Measurements from ENCODE around the gene L1CAM. TPM values are rescaled to one million over a fixed set of nuclear protein-coding genes. Genes with fewer than 3 reads are reported as not detected.

L1CAM gene
- total and polyA plus RNA-seq, 2 of the 8 experiments (the other 6 are each of a cell fraction or from before 2014, with no cell fraction given) = 11.0 to 43.0 TPM

DNA sequence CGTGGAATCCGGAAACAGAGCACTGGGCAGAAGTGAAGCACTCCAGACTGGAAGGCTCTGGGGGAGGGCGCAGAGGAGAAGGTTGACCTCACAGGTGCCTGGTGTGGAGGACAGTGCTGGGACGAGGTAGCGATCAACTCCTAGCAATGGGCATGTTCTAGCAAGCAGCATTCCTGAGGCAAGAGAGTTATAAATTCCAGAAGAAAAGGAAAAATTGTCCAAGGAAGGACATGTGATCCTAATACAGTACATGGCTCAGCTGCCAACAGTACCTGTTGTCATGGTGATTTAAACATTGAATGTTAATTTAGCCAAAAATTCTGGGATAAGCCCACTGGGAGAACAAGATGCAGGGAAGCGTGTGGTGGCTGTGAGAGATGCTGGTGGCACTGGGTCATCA is 31.9 kb upstream of the L1CAM start:
- H3K79me1 ChIP-seq (ENCODE audit: low read depth, low read length) = no peaks in the 10 kb centered on the region
- no peak overlapping the region for H2BK120ac ChIP-seq (replicated peaks; ENCODE audit: low read depth, low read length)
- no peak overlapping the region for H2AK5ac ChIP-seq (ENCODE audit: low read depth, low read length)
- peaks cover 0 to 2% of the 10 kb centered on the region in 2 experiments for H4K20me1 ChIP-seq (replicated peaks in 1 of 2; ENCODE audit: control insufficient read depth in 1 of 2, insufficient read depth in 2 of 2, low read length in 2 of 2)
- no peak overlapping the region for H3K9ac ChIP-seq (replicated peaks in 1 of 4; ENCODE audit: extremely low read depth in 1 of 4, low read depth in 3 of 4, low read length in 3 of 4)
- no peak overlapping the region for H2BK20ac ChIP-seq (ENCODE audit: low read length)
- TF ChIP-seq, protein P1, sequence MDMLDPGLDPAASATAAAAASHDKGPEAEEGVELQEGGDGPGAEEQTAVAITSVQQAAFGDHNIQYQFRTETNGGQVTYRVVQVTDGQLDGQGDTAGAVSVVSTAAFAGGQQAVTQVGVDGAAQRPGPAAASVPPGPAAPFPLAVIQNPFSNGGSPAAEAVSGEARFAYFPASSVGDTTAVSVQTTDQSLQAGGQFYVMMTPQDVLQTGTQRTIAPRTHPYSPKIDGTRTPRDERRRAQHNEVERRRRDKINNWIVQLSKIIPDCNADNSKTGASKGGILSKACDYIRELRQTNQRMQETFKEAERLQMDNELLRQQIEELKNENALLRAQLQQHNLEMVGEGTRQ (IDR thresholded peaks at IDR 0.05; ENCODE audit: low read length) = no peak
- TF ChIP-seq, protein P2, sequence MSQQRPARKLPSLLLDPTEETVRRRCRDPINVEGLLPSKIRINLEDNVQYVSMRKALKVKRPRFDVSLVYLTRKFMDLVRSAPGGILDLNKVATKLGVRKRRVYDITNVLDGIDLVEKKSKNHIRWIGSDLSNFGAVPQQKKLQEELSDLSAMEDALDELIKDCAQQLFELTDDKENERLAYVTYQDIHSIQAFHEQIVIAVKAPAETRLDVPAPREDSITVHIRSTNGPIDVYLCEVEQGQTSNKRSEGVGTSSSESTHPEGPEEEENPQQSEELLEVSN (IDR thresholded peaks at IDR 0.05) = no peak
- TF ChIP-seq TCF12 (IDR thresholded peaks at IDR 0.05; ENCODE audit: low read depth, low read length) = no peak
- no peak for TF ChIP-seq GTF2F1 (IDR thresholded peaks at IDR 0.05; ENCODE audit: borderline replicate concordance, low read depth, low read length)
- TF ChIP-seq SRF (IDR thresholded peaks at IDR 0.05; ENCODE audit: low read depth, low read length) = no peak
- no peak for TF ChIP-seq GABPA (IDR thresholded peaks at IDR 0.05; ENCODE audit: borderline replicate concordance, insufficient read depth, low read length)
- no peak for TF ChIP-seq SIRT6 (IDR thresholded peaks at IDR 0.05; ENCODE audit: low read length)
- TF ChIP-seq MAFK (IDR thresholded peaks at IDR 0.05; ENCODE audit: low read depth, low read length) = no peak
- no peak for TF ChIP-seq SIN3A (conservative IDR thresholded peaks at IDR 0.05 in 1 of 2, IDR thresholded peaks at IDR 0.05 in 1 of 2; ENCODE audit: low read depth in 1 of 2, low read length in 2 of 2)
- POLR2A ChIA-PET (ENCODE audit: partially characterized antibody) = interaction anchor here (1.0 to 14.9 kb wide), 3 partner anchors 10 to 24 kb away, joined by 3 to 231 read pairs (median 5); partner anchors contain the start of genes NAA10 and RENBP
- no peak overlapping the region for H3K4ac ChIP-seq (replicated peaks; ENCODE audit: insufficient read length, low read depth, low read length)
- no peaks in the 10 kb centered on the region for H3K23me2 ChIP-seq (ENCODE audit: low read depth, low read length)
- WGBS, 2 experiments (ENCODE audit: extremely low coverage in 1 of 2, insufficient coverage in 1 of 2, insufficient read length in 1 of 2, insufficient replicate concordance in 2 of 2, low coverage in 1 of 2, low lambda C conversion rate in 2 of 2, missing lambda C conversion rate in 1 of 2) = 96% methylated on average over 6 of the region's 6 CpGs; no CpG with 5 or more reads in 1 of the 2 experiments
- no peak overlapping the region for H4K8ac ChIP-seq (ENCODE audit: extremely low read depth, insufficient read depth, low read length)
- H2BK15ac ChIP-seq (ENCODE audit: low read length) = no peak overlapping the region
- H3K9me3 ChIP-seq (ENCODE audit: insufficient read depth in 2 of 2, low read depth in 1 of 2, low read length in 1 of 2) = no peaks in the 10 kb centered on the region
- no peak for DNase-seq (ENCODE audit: low read depth in 1 of 2, low spot score in 2 of 2)
- H2AFZ ChIP-seq (ENCODE audit: low read length) = no peak overlapping the region
- no peak overlapping the region for H2BK12ac ChIP-seq (ENCODE audit: low read depth, low read length)
- FAIRE-seq = no peak
- H3K14ac ChIP-seq (ENCODE audit: insufficient read length) = no peak overlapping the region
- 0 out of 8 replicates have a peak, but pooled peaks cover 0 to 2% (median 0%) of the 10 kb centered on the region in 4 experiments for H3K36me3 ChIP-seq (ENCODE audit: control insufficient read depth in 2 of 4, insufficient read depth in 4 of 4, low read length in 3 of 4)
- no peaks in the 10 kb centered on the region for H3K27me3 ChIP-seq (replicated peaks in 1 of 4; ENCODE audit: control insufficient read depth in 3 of 4, extremely low read depth in 1 of 4, insufficient read depth in 3 of 4, low read length in 3 of 4)
- H2BK5ac ChIP-seq (ENCODE audit: low read depth, low read length) = no peak overlapping the region
- no peak overlapping the region for H3K4me3 ChIP-seq (ENCODE audit: extremely low read depth in 1 of 4, insufficient read depth in 2 of 4, low read depth in 3 of 4, low read length in 4 of 4)
- H4K91ac ChIP-seq (replicated peaks; ENCODE audit: insufficient read length, low read length) = no peak overlapping the region
- H3K18ac ChIP-seq (ENCODE audit: extremely low read depth, low read length) = no peak overlapping the region
- H4K5ac ChIP-seq (ENCODE audit: insufficient read length, low read depth, low read length) = no peak overlapping the region
- H3K4me2 ChIP-seq (ENCODE audit: insufficient read depth in 1 of 2, low read depth in 2 of 2, low read length in 2 of 2) = no peak overlapping the region
- CTCF ChIA-PET (ENCODE audit: partially characterized antibody) = interaction anchor here (1.0 to 1.6 kb wide), 2 partner anchors 30 to 143 kb away, joined by 3 to 5 read pairs; no protein-coding TSS in a partner anchor
- no peak overlapping the region for H3K56ac ChIP-seq (replicated peaks; ENCODE audit: insufficient read length, low read depth, low read length)
- no peaks in the 10 kb centered on the region for H3K4me1 ChIP-seq (replicated peaks in 1 of 4; ENCODE audit: control insufficient read depth in 3 of 4, insufficient read depth in 4 of 4, low read length in 3 of 4)
- H3K23ac ChIP-seq (ENCODE audit: insufficient read length) = no peak overlapping the region
- no peak overlapping the region for H3K27ac ChIP-seq (ENCODE audit: low read depth, low read length)
- no peaks in the 10 kb centered on the region for H3K79me2 ChIP-seq (ENCODE audit: control insufficient read depth in 1 of 2, insufficient read depth in 2 of 2, low read length in 2 of 2)
